HCT116 (cell line): ENCODE data around the gene BABAM2. TPM values are rescaled to one million over a fixed set of nuclear protein-coding genes. Genes with fewer than 3 reads are reported as not detected.
"Not testable (repeated sequence)": the region's sequence is repeated elsewhere in the genome, so short reads cannot be mapped to it uniquely, and the experiment has no call there.

Source experiments
- ATAC-seq: fragments of 200-7000 bp; cut with Tn5 transposase; 2 replicates; pipeline ENCODE4 v1.9.1; 2020; ENCODE audit warnings: mild to moderate bottlenecking, moderate library complexity
- BruUV-seq: library from RNA; stranded (reverse); fragments of 400-500 nt; replicated peaks from 2 replicates; lab custom pipeline; 2021; lab: Mats Ljungman, UMichigan
- CTCF ChIA-PET: fragments of 300-600 bp; sonication (Branson Sonifier 250); formaldehyde crosslinking; loops from one replicate; lab custom pipeline; 2021; ENCODE audit warnings: antibody characterized with exemption; lab: Charles Lee
- POLR2A ChIA-PET: fragments of 300-600, 350-600 bp; sonication (Branson Sonifier 250); formaldehyde crosslinking; loops from one replicate; lab custom pipeline; 2021; ENCODE audit warnings: antibody characterized with exemption; lab: Charles Lee
- RAD21 ChIA-PET, 2 experiments: fragments of 300-600 bp; sonication (Branson Sonifier 250); formaldehyde crosslinking; loops; one replicate each; lab custom pipeline; 2023; ENCODE audit warnings: low total read pairs in 2 of 2; ENCODE audit not compliant: uncharacterized antibody in 2 of 2, unreplicated experiment in 2 of 2, low non-redundant PET in 1 of 2; lab: Charles Lee
- DNase-seq: peaks from one replicate; pipeline ENCODE4 v3.0.0-alpha.2; 2010; ENCODE audit warnings: low read depth, low spot score
- H2AFZ ChIP-seq: fragments of 200-600 bp; shearing (Covaris generic), sonication (generic); 2 replicates; pipeline ENCODE4 v1.6.1; 2017; ENCODE audit warnings: low read depth, mixed run types, mixed read lengths, antibody characterized with exemption, low read length; ENCODE audit not compliant: poor library complexity, severe bottlenecking
- H3K27ac ChIP-seq: 2 replicates; pipeline ENCODE4 v1.5.1; 2012; ENCODE audit warnings: low read depth, low read length
- H3K27me3 ChIP-seq: fragments of 200-600 bp; sonication (generic); 2 replicates; pipeline ENCODE4 v1.6.1; 2016; ENCODE audit warnings: mixed run types, low read length, mixed read lengths; ENCODE audit not compliant: insufficient read depth
- H3K36me3 ChIP-seq, 2 experiments: fragments of 200-500 bp in 1 of 2; fragments of 200-600 bp in 1 of 2; sonication (Bioruptor generic) in 1 of 2; sonication (generic) in 1 of 2; 2 replicates each; pipeline versions ENCODE4 v1.5.1 to v1.6.1; 2014 to 2016; ENCODE audit warnings: low read length in 2 of 2, inconsistent platforms in 1 of 2, mixed read lengths in 1 of 2, mixed run types in 1 of 2; ENCODE audit not compliant: insufficient read depth in 2 of 2, control insufficient read depth in 1 of 2
- H3K4me1 ChIP-seq, 2 experiments: fragments of 200-600 bp in 1 of 2; sonication (generic) in 1 of 2; 2 replicates each; pipeline versions ENCODE4 v1.5.1 to v1.6.1; 2012 to 2017; ENCODE audit warnings: low read length in 2 of 2, inconsistent platforms in 1 of 2, mild to moderate bottlenecking in 1 of 2, mixed read lengths in 1 of 2, mixed run types in 1 of 2, moderate library complexity in 1 of 2; ENCODE audit not compliant: insufficient read depth in 2 of 2, control insufficient read depth in 1 of 2
- H3K4me2 ChIP-seq: fragments of 200-600 bp; sonication (generic); 2 replicates; pipeline ENCODE4 v1.6.1; 2017; ENCODE audit warnings: mixed run types, low read length, mixed read lengths
- H3K4me3 ChIP-seq, 2 experiments: fragments of 200-600 bp in 1 of 2; sonication (generic) in 1 of 2; replicated peaks in 1 of 2; 2 replicates each; pipeline ENCODE4 v1.5.1; 2011 to 2016; ENCODE audit warnings: low read length in 2 of 2, control low read depth in 1 of 2, low read depth in 1 of 2, mild to moderate bottlenecking in 1 of 2, mixed read lengths in 1 of 2, mixed run types in 1 of 2
- H3K79me2 ChIP-seq: fragments of 200-600 bp; sonication (generic); 2 replicates; pipeline ENCODE4 v1.6.1; 2017; ENCODE audit warnings: mild to moderate bottlenecking, mixed run types, low read length, moderate library complexity, mixed read lengths; ENCODE audit not compliant: insufficient read depth
- H3K9ac ChIP-seq: fragments of 200-600 bp; sonication (generic); 2 replicates; pipeline ENCODE4 v1.6.1; 2016; ENCODE audit warnings: low read length, mixed read lengths
- H3K9me2 ChIP-seq: fragments of 200-600 bp; sonication (generic), shearing (Covaris generic); 2 replicates; pipeline ENCODE4 v1.6.1; 2017; ENCODE audit warnings: mixed run types, mild to moderate bottlenecking, moderate library complexity; ENCODE audit not compliant: insufficient read depth
- H3K9me3 ChIP-seq, 2 experiments: fragments of 200-500 bp in 1 of 2; fragments of 200-600 bp in 1 of 2; sonication (Bioruptor generic) in 1 of 2; sonication (generic) in 1 of 2; 2 replicates each; pipeline ENCODE4 v1.6.1; 2014 to 2017; ENCODE audit warnings: low read length in 2 of 2, mixed read lengths in 2 of 2, inconsistent platforms in 1 of 2, low read depth in 1 of 2, mild to moderate bottlenecking in 1 of 2, mixed run types in 1 of 2, moderate library complexity in 1 of 2; ENCODE audit not compliant: control insufficient read depth in 1 of 2, insufficient read depth in 1 of 2
- H4K20me1 ChIP-seq: fragments of 200-600 bp; sonication (generic), shearing (Covaris generic); 2 replicates; pipeline ENCODE4 v1.6.1; 2017; ENCODE audit warnings: mixed run types, mild to moderate bottlenecking, moderate library complexity; ENCODE audit not compliant: insufficient read depth
- CEBPB ChIP-seq: IDR thresholded peaks from 2 replicates; pipeline ENCODE4 v1.6.1; 2012; ENCODE audit warnings: low read depth
- ZBTB33 ChIP-seq: IDR thresholded peaks from 2 replicates; pipeline ENCODE4 v1.6.1; 2011; ENCODE audit warnings: mild to moderate bottlenecking, low read length, moderate library complexity; ENCODE audit not compliant: insufficient replicate concordance; ENCODE audit errors: extremely low read depth
- intact Hi-C: fragments of 100-400 bp; cut with micrococcal nuclease; formaldehyde crosslinking; loops from 2 replicates; pipeline ENCODE4 v1.10.0; 2022
- total RNA-seq: library from RNA; stranded (reverse); gene quantifications from one replicate; pipeline ENCODE4 v1.2.1, GENCODE V29; 2021; ENCODE audit not compliant: unreplicated experiment

The BABAM2 gene
- total RNA-seq, 1 experiment from 2014 or later, result 23.8 TPM

- TF ChIP-seq ZBTB33, result no peak
- no peak for TF ChIP-seq CEBPB
Observed at GRCh38 chr2:27878825-27879224, 11.7 kb upstream of the BABAM2 start (continued).

- H3K4me3 ChIP-seq, H3K36me3 ChIP-seq, H4K20me1 ChIP-seq, H3K27me3 ChIP-seq, H2AFZ ChIP-seq, H3K9ac ChIP-seq, intact Hi-C loops, POLR2A ChIA-PET, CTCF ChIA-PET, H3K9me3 ChIP-seq, H3K79me2 ChIP-seq, ATAC-seq, BruUV-seq, DNase-seq, RAD21 ChIA-PET, H3K4me2 ChIP-seq, H3K9me2 ChIP-seq, H3K4me1 ChIP-seq, H3K27ac ChIP-seq: not testable (repeated sequence)
Observed at GRCh38 chr2:27881815-27882583, 8.5 kb upstream of the BABAM2 start.

- H3K4me1 ChIP-seq, H3K4me3 ChIP-seq, H3K36me3 ChIP-seq, H3K4me2 ChIP-seq, H3K27ac ChIP-seq, DNase-seq, RAD21 ChIA-PET, H3K9ac ChIP-seq, H4K20me1 ChIP-seq, BruUV-seq, H2AFZ ChIP-seq, H3K9me3 ChIP-seq, H3K9me2 ChIP-seq, ATAC-seq, CTCF ChIA-PET, intact Hi-C loops, H3K27me3 ChIP-seq, H3K79me2 ChIP-seq, POLR2A ChIA-PET: not testable (repeated sequence)
Observed at GRCh38 chr2:27882584-27882922, 8.0 kb upstream of the BABAM2 start.
